ENCODE data around the gene CDCA7. TPM values are rescaled to one million over a fixed set of nuclear protein-coding genes. Genes with fewer than 3 reads are reported as not detected.

CDCA7 gene
- total RNA-seq, 1 donor from 2014 or later, result 1.5 TPM

GRCh38 chr2:173417341-173417740 is 62.7 kb downstream of the CDCA7 start:
- intact Hi-C loops (cut with DNase I), result no loop called here
- ATAC-seq (no peak), DNase-seq (ENCODE audit: missing footprints) (no peak)

- DNase-seq (ENCODE audit: missing footprints) (no peak), ATAC-seq (no peak)
- intact Hi-C loops (cut with DNase I), result no loop called here
Measured at GRCh38 chr2:173417802-173418201, 63.1 kb downstream of the CDCA7 start.
